ENCODE results near the gene OR10A3.

Gene OR10A3

DNA sequence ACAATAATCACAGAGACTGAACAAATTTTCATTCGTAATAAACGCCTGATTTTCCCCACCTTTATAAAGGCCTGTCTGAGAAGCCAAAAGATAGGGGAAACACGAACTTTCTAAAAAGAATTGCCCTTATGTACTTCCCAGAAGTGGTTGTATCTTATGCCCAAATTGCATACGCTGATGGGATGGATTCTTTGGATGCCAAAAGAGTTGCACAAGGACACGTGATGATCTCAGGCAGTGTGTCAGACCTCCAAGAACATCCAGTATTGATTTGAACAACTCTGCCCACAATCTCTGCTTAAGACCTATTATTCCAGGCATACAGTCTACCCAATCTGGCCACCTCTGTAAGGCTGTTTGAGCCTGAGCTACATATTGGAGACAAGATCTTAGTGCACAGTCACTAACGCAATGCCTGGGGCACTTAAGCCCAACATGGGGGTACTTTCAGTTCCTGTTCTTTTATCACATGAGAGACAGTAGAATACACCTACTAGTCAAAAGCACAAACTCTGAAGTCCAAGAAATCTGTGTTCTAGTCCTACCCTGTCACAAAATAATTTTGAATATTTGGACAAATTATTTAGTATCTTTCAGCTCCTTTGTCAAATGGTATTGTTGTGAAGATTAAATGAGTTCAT lies 49.3 kb downstream of the OR10A3 start:
- Histone ChIP-seq H3K4me2 (ENCODE audit: low read length) (peak overlapping the region; percentile 52), H3K27me3 (ENCODE audit: insufficient read depth, low read length) (no peaks in the 10 kb centered on the region), H2AFZ (ENCODE audit: low read length) (0 out of 2 replicates have a peak overlapping the region, but pooled peaks have one; percentile 16), H3K9me2 (ENCODE audit: low read depth, low read length) (no peaks in the 10 kb centered on the region), H3K4me1 (ENCODE audit: insufficient read depth, low read length, severe bottlenecking) (peaks cover 53% of the 10 kb centered on the region), H3K9me3 (ENCODE audit: low read length) (no peaks in the 10 kb centered on the region), H3K9ac (ENCODE audit: low read length) (peak overlapping the region; percentile 52), H3F3A (ENCODE audit: insufficient read depth, low read length) (no peaks in the 10 kb centered on the region), H3K36me3 (ENCODE audit: insufficient read depth, low read length) (no peaks in the 10 kb centered on the region), H3K79me2 (ENCODE audit: insufficient read depth, low read length) (no peaks in the 10 kb centered on the region), H3K27ac (ENCODE audit: low read depth, low read length, poor library complexity, severe bottlenecking) (peak overlapping the region; percentile 94), H4K20me1 (ENCODE audit: insufficient read depth, low read length) (no peaks in the 10 kb centered on the region), H3K4me3 (ENCODE audit: low read depth, low read length, poor library complexity, severe bottlenecking) (peak overlapping the region; percentile 18)
- no peak for TF ChIP-seq EZH2 (IDR thresholded peaks at IDR 0.05; ENCODE audit: borderline replicate concordance, low read length)
- TF ChIP-seq, protein P1, sequence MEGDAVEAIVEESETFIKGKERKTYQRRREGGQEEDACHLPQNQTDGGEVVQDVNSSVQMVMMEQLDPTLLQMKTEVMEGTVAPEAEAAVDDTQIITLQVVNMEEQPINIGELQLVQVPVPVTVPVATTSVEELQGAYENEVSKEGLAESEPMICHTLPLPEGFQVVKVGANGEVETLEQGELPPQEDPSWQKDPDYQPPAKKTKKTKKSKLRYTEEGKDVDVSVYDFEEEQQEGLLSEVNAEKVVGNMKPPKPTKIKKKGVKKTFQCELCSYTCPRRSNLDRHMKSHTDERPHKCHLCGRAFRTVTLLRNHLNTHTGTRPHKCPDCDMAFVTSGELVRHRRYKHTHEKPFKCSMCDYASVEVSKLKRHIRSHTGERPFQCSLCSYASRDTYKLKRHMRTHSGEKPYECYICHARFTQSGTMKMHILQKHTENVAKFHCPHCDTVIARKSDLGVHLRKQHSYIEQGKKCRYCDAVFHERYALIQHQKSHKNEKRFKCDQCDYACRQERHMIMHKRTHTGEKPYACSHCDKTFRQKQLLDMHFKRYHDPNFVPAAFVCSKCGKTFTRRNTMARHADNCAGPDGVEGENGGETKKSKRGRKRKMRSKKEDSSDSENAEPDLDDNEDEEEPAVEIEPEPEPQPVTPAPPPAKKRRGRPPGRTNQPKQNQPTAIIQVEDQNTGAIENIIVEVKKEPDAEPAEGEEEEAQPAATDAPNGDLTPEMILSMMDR (IDR thresholded peaks at IDR 0.05; ENCODE audit: low read length): no peak

DNA sequence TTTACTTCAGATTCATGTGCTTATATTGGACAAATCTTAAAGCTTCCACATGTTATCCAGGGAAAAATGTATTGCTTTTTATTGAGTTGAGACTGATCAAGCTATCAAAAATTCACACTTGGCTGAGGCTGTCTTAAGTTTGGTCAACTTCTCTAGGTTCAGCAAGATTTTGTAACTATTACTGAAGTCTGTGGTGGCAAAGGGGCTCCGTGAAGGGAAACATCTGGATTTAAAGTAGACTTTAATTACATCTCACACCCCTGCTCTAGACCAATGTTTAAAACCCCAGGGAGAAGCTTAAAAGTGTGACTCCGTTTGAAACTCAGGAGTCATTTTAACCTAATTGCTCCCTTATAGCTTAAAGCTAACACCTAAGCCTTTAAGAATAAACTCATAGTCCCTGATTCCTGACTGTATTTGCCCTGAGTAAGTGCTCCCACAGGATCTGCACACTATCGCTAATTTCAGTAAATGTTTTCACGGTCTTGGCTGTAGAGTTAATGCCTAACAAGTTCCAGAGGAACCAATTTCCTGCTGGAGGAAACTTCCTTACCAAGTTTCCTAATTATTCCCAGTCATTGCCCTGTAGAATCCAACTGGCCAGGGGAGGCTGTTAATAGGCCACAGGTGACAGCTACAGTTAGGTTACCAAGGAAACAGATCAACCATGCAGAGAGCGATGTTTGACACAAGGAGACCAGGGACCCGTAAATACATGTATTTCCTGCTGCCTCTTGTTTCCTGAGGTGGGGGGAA lies 50.9 kb downstream of the OR10A3 start:
- Histone ChIP-seq H2AFZ (ENCODE audit: low read length) (peak overlapping the region; percentile 6; the same call in 1 of the 2 replicates), H3K9me3 (ENCODE audit: low read length) (no peaks in the 10 kb centered on the region), H3K4me3 (ENCODE audit: low read depth, low read length, poor library complexity, severe bottlenecking) (peak overlapping the region; percentile 30), H3K4me2 (ENCODE audit: low read length) (peak overlapping the region; percentile 68), H3F3A (ENCODE audit: insufficient read depth, low read length) (no peaks in the 10 kb centered on the region), H3K4me1 (ENCODE audit: insufficient read depth, low read length, severe bottlenecking) (peaks cover 56% of the 10 kb centered on the region), H3K27me3 (ENCODE audit: insufficient read depth, low read length) (no peaks in the 10 kb centered on the region), H3K36me3 (ENCODE audit: insufficient read depth, low read length) (no peaks in the 10 kb centered on the region), H3K27ac (ENCODE audit: low read depth, low read length, poor library complexity, severe bottlenecking) (peak overlapping the region; percentile 94), H3K9ac (ENCODE audit: low read length) (peak overlapping the region; percentile 47), H3K79me2 (ENCODE audit: insufficient read depth, low read length) (no peaks in the 10 kb centered on the region), H4K20me1 (ENCODE audit: insufficient read depth, low read length) (no peaks in the 10 kb centered on the region), H3K9me2 (ENCODE audit: low read depth, low read length) (no peaks in the 10 kb centered on the region)
- TF ChIP-seq EZH2 (IDR thresholded peaks at IDR 0.05; ENCODE audit: borderline replicate concordance, low read length): no peak
- TF ChIP-seq, protein P1 (IDR thresholded peaks at IDR 0.05; ENCODE audit: low read length): no peak

DNA sequence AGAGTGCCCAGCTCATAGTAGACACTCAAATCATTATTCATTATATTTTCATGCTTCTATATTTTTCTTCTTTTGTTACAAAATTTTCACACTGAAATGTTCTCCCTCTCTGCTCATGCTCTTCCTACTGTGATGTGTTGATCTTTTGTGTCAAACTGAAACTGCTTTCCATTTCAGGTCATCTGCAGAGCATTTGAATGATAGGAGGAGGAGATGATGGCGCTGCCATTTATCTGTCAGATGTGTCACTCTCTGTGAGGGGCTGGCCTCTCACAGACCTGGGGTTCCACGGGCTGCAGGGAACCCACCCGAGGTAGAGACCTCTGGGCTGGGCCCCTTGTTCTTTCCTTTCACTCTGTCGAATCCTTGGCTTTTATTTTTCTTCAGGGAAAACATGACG lies 51.5 kb downstream of the OR10A3 start:
- no peaks in the 10 kb centered on the region for H3K36me3 ChIP-seq (ENCODE audit: insufficient read depth, low read length)
- peak overlapping the region; percentile 47 for H3K9ac ChIP-seq (ENCODE audit: low read length)
- H3K9me3 ChIP-seq (ENCODE audit: low read length): no peaks in the 10 kb centered on the region
- H4K20me1 ChIP-seq (ENCODE audit: insufficient read depth, low read length): no peaks in the 10 kb centered on the region
- H2AFZ ChIP-seq (ENCODE audit: low read length): peak overlapping the region; percentile 6; the same call in 1 of the 2 replicates
- H3K79me2 ChIP-seq (ENCODE audit: insufficient read depth, low read length): no peaks in the 10 kb centered on the region
- H3K27ac ChIP-seq (ENCODE audit: low read depth, low read length, poor library complexity, severe bottlenecking): peak overlapping the region; percentile 94
- H3K9me2 ChIP-seq (ENCODE audit: low read depth, low read length): no peaks in the 10 kb centered on the region
- H3K4me2 ChIP-seq (ENCODE audit: low read length): peak overlapping the region; percentile 68
- no peaks in the 10 kb centered on the region for H3F3A ChIP-seq (ENCODE audit: insufficient read depth, low read length)
- TF ChIP-seq, protein P1 (IDR thresholded peaks at IDR 0.05; ENCODE audit: low read length): no peak
- no peak for TF ChIP-seq EZH2 (IDR thresholded peaks at IDR 0.05; ENCODE audit: borderline replicate concordance, low read length)
- peaks cover 56% of the 10 kb centered on the region for H3K4me1 ChIP-seq (ENCODE audit: insufficient read depth, low read length, severe bottlenecking)
- peak overlapping the region; percentile 30 for H3K4me3 ChIP-seq (ENCODE audit: low read depth, low read length, poor library complexity, severe bottlenecking)
- no peaks in the 10 kb centered on the region for H3K27me3 ChIP-seq (ENCODE audit: insufficient read depth, low read length)

Data from OCI-LY1 (cell line).